Measurements from ENCODE around the gene LIX1L. TPM values are rescaled to one million over a fixed set of nuclear protein-coding genes. Genes with fewer than 3 reads are reported as not detected.

The LIX1L gene
- total and polyA plus RNA-seq, 2 of the 13 experiments (the other 11 are each of a cell fraction or from before 2014, with no cell fraction given) = 8.1 to 24.9 TPM

DNA sequence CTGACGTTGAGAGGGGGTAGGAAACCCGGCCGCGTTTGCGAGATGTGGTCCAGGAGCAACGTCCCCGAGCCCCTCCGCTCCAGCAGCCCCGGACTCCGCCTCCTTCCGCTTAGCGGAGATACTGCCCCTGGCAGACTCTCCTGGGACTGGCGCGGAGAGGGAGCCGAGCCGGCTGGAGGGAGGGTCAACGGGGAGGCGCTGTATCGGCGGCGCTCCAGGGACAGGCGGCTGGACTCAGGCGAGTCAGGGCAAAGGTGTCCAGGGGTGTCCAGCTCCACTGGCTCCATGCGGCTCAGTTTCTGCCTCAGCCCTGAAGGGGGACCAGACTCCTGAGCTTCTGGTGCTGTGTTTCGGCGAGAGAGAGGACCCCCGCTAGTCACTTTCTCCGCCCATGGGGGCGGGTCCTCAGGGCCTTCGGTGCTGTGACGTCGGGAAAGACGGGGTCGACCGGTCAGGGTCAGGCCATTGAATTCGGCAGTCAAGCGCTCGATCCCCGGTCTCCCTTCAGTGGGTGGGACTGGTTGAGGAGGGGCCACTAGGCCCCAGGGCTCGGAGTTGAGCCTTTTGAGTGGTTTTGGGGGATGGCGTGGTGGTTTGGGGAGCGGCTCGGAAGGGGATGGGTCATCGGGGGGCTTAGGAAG, 2.8 kb upstream of the LIX1L start (continued):
- TF ChIP-seq FOXK1 (CRISPR knock-in tag; IDR thresholded peaks at IDR 0.05; ENCODE audit: borderline replicate concordance, low read depth) (no peak), TCF7L2 (IDR thresholded peaks at IDR 0.05; ENCODE audit: low read depth, low read length) (no peak), ZNF724P (CRISPR knock-in tag; IDR thresholded peaks at IDR 0.05; ENCODE audit: borderline replicate concordance) (peak; percentile 52; the same call in 1 of the 2 replicates), CENPT (CRISPR knock-in tag; IDR thresholded peaks at IDR 0.05; ENCODE audit: low read depth) (no peak), ESRRA (CRISPR knock-in tag; IDR thresholded peaks at IDR 0.05; ENCODE audit: low read depth) (peak; percentile 38; the same call in 1 of the 2 replicates), CBX2 (IDR thresholded peaks at IDR 0.05; ENCODE audit: low read depth, low read length) (no peak), CBX2 (CRISPR knock-in tag; IDR thresholded peaks at IDR 0.05; ENCODE audit: low read depth) (no peak), ZNF737 (CRISPR knock-in tag; IDR thresholded peaks at IDR 0.05; ENCODE audit: borderline replicate concordance) (no peak), KDM2A (CRISPR knock-in tag; IDR thresholded peaks at IDR 0.05; ENCODE audit: borderline replicate concordance, low read depth) (peak; percentile 65; the same call in 1 of the 2 replicates), CREB1 (IDR thresholded peaks at IDR 0.05) (peak; percentile 32; the same call in 1 of the 2 replicates), CREB1 (CRISPR knock-in tag; IDR thresholded peaks at IDR 0.05) (no peak), ZNF781 (CRISPR knock-in tag; IDR thresholded peaks at IDR 0.05; ENCODE audit: borderline replicate concordance, not compliant biosample characterization) (no peak), ZNF773 (CRISPR knock-in tag; IDR thresholded peaks at IDR 0.05; ENCODE audit: borderline replicate concordance) (peak; percentile 35; the same call in 1 of the 2 replicates), HHEX (CRISPR knock-in tag; IDR thresholded peaks at IDR 0.05) (no peak), AGO1 (IDR thresholded peaks at IDR 0.05; ENCODE audit: low read depth, low read length, poor library complexity, severe bottlenecking) (no peak)
- TF ChIP-seq, protein P1, sequence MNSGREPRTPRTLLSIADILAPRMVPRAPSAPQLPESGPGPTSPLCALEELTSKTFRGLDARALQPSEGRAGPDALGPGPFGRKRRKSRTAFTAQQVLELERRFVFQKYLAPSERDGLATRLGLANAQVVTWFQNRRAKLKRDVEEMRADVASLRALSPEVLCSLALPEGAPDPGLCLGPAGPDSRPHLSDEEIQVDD (CRISPR knock-in tag; IDR thresholded peaks at IDR 0.05; ENCODE audit: borderline replicate concordance) = no peak
- TF ChIP-seq, protein P2, sequence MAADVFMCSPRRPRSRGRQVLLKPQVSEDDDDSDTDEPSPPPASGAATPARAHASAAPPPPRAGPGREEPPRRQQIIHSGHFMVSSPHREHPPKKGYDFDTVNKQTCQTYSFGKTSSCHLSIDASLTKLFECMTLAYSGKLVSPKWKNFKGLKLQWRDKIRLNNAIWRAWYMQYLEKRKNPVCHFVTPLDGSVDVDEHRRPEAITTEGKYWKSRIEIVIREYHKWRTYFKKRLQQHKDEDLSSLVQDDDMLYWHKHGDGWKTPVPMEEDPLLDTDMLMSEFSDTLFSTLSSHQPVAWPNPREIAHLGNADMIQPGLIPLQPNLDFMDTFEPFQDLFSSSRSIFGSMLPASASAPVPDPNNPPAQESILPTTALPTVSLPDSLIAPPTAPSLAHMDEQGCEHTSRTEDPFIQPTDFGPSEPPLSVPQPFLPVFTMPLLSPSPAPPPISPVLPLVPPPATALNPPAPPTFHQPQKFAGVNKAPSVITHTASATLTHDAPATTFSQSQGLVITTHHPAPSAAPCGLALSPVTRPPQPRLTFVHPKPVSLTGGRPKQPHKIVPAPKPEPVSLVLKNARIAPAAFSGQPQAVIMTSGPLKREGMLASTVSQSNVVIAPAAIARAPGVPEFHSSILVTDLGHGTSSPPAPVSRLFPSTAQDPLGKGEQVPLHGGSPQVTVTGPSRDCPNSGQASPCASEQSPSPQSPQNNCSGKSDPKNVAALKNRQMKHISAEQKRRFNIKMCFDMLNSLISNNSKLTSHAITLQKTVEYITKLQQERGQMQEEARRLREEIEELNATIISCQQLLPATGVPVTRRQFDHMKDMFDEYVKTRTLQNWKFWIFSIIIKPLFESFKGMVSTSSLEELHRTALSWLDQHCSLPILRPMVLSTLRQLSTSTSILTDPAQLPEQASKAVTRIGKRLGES (CRISPR knock-in tag; IDR thresholded peaks at IDR 0.05; ENCODE audit: borderline replicate concordance) = no peak
- TF ChIP-seq, protein P3, sequence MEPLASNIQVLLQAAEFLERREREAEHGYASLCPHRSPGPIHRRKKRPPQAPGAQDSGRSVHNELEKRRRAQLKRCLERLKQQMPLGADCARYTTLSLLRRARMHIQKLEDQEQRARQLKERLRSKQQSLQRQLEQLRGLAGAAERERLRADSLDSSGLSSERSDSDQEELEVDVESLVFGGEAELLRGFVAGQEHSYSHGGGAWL (CRISPR knock-in tag; IDR thresholded peaks at IDR 0.05) = no peak
- TF ChIP-seq, protein P4, sequence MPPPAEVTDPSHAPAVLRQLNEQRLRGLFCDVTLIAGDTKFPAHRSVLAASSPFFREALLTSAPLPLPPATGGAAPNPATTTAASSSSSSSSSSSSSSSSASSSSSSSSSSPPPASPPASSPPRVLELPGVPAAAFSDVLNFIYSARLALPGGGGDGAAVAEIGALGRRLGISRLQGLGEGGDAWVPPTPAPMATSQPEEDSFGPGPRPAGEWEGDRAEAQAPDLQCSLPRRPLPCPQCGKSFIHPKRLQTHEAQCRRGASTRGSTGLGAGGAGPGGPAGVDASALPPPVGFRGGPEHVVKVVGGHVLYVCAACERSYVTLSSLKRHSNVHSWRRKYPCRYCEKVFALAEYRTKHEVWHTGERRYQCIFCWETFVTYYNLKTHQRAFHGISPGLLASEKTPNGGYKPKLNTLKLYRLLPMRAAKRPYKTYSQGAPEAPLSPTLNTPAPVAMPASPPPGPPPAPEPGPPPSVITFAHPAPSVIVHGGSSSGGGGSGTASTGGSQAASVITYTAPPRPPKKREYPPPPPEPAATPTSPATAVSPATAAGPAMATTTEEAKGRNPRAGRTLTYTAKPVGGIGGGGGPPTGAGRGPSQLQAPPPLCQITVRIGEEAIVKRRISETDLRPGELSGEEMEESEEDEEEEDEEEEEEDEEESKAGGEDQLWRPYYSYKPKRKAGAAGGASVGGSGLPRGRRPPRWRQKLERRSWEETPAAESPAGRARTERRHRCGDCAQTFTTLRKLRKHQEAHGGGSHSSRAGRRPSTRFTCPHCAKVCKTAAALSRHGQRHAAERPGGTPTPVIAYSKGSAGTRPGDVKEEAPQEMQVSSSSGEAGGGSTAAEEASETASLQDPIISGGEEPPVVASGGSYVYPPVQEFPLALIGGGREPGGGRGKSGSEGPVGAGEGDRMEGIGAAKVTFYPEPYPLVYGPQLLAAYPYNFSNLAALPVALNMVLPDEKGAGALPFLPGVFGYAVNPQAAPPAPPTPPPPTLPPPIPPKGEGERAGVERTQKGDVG (CRISPR knock-in tag; IDR thresholded peaks at IDR 0.05; ENCODE audit: borderline replicate concordance) = no peak
- TF ChIP-seq, protein P5, sequence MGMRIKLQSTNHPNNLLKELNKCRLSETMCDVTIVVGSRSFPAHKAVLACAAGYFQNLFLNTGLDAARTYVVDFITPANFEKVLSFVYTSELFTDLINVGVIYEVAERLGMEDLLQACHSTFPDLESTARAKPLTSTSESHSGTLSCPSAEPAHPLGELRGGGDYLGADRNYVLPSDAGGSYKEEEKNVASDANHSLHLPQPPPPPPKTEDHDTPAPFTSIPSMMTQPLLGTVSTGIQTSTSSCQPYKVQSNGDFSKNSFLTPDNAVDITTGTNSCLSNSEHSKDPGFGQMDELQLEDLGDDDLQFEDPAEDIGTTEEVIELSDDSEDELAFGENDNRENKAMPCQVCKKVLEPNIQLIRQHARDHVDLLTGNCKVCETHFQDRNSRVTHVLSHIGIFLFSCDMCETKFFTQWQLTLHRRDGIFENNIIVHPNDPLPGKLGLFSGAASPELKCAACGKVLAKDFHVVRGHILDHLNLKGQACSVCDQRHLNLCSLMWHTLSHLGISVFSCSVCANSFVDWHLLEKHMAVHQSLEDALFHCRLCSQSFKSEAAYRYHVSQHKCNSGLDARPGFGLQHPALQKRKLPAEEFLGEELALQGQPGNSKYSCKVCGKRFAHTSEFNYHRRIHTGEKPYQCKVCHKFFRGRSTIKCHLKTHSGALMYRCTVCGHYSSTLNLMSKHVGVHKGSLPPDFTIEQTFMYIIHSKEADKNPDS (CRISPR knock-in tag; IDR thresholded peaks at IDR 0.05) = no peak

All from HepG2 (cell line).